Spleen (tissue), 7 donors: Measurements from ENCODE around the gene DIABLO.

Experiments used
- CTCF ChIP-seq, 11 experiments: fragments of 200-600 bp in 7 of 11; fragments of 450-650 bp in 4 of 11; sonication (generic) in 4 of 11; IDR thresholded peaks in 8 of 11; conservative IDR thresholded peaks in 3 of 11; 1 replicate in 7 of 11; 2 replicates in 4 of 11; pipeline versions ENCODE4 v1.4.0 to v1.8.0; 2016 to 2021; ENCODE audit warnings: antibody characterized with exemption in 11 of 11, inconsistent platforms in 4 of 11, mild to moderate bottlenecking in 1 of 11
- POLR2A ChIP-seq, 3 donors: fragments of 450-650 bp; IDR thresholded peaks; one replicate each; pipeline ENCODE4 v1.5.1; 2017; ENCODE audit warnings: antibody characterized with exemption in 3 of 3, mild to moderate bottlenecking in 1 of 3
- POLR2AphosphoS5 ChIP-seq, 3 donors: sonication (generic); formaldehyde crosslinking; IDR thresholded peaks; one replicate each; pipeline ENCODE4 v1.5.1; 2017; ENCODE audit warnings: antibody characterized with exemption in 3 of 3
- donor health status: DM: no; HTN: no; CAD: no; lungs with moderate emphysema.
- donor health status: DM: no; HTN: no; CAD: no.
- donor health status: DM: no; HTN: no; CAD: no.

GRCh38 chr12:122202017-122202416 is 23.8 kb downstream of the DIABLO start:
- TF ChIP-seq CTCF (IDR thresholded peaks at IDR 0.05 in 8 of 11, conservative IDR thresholded peaks at IDR 0.05 in 3 of 11) (no peak), POLR2A (IDR thresholded peaks at IDR 0.05) (no peak), POLR2AphosphoS5 (IDR thresholded peaks at IDR 0.05) (no peak)
